ENCODE data around the gene HYAL1. TPM values are rescaled to one million over a fixed set of nuclear protein-coding genes. Genes with fewer than 3 reads are reported as not detected.

The HYAL1 gene
- total RNA-seq, 1 donor from 2014 or later: 58.2 TPM

GRCh38 chr3:50341537-50341936 is 38.2 kb upstream of the HYAL1 start:
- DNase-seq (peak; percentile 58), ATAC-seq (no peak)
- TF ChIP-seq, protein P1, sequence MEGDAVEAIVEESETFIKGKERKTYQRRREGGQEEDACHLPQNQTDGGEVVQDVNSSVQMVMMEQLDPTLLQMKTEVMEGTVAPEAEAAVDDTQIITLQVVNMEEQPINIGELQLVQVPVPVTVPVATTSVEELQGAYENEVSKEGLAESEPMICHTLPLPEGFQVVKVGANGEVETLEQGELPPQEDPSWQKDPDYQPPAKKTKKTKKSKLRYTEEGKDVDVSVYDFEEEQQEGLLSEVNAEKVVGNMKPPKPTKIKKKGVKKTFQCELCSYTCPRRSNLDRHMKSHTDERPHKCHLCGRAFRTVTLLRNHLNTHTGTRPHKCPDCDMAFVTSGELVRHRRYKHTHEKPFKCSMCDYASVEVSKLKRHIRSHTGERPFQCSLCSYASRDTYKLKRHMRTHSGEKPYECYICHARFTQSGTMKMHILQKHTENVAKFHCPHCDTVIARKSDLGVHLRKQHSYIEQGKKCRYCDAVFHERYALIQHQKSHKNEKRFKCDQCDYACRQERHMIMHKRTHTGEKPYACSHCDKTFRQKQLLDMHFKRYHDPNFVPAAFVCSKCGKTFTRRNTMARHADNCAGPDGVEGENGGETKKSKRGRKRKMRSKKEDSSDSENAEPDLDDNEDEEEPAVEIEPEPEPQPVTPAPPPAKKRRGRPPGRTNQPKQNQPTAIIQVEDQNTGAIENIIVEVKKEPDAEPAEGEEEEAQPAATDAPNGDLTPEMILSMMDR (IDR thresholded peaks at IDR 0.05): no peak
- H3K4me1 ChIP-seq: peaks cover 60% of the 10 kb centered on the region
- no peaks in the 10 kb centered on the region for H3K36me3 ChIP-seq
- peak overlapping the region; percentile 98 for H3K27ac ChIP-seq
- no peaks in the 10 kb centered on the region for H3K27me3 ChIP-seq (ENCODE audit: low read depth)
- H3K4me3 ChIP-seq: peak overlapping the region; percentile 84
- intact Hi-C loops (cut with DNase I): no loop called here
- no peaks in the 10 kb centered on the region for H3K9me3 ChIP-seq

DNA sequence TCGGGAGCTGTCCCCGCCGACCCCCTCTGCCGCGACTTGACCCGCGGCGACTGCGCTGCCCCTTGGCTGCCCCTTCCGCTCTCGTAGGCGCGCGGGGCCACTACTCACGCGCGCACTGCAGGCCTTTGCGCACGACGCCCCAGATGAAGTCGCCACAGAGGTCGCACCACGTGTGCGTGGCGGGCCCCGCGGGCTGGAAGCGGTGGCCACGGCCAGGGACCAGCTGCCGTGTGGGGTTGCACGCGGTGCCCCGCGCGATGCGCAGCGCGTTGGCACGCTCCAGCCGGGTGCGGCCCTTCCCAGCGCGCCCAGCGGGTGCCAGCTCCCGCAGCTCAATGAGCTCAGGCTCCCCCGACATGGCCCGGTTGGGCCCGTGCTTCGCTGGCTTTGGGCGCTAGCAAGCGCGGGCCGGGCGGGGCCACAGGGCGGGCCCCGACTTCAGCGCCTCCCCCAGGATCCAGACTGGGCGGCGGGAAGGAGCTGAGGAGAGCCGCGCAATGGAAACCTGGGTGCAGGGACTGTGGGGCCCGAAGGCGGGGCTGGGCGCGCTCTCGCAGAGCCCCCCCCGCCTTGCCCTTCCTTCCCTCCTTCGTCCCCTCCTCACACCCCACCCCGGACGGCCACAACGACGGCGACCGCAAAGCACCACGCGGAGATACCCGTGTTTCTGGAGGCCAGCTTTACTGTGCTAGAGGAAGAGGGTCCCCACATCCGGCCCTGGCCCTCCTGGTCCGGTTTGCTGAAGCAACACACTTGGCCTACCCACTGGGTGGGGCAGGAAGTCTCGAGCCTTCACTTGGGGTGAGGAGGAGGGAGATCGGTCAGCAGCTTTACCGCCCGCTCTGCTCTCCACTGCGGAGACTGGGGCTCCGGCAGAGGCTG is 37.3 kb upstream of the HYAL1 start, which contains the start of gene RASSF1:
TSS of gene RASSF1 (minus strand) at position 389 of the 882 bp plus-strand sequence. CDS start at position 358, 31 bp downstream.
- DNase-seq (peak; percentile 89), ATAC-seq (peak; percentile 58 to 61)
- intact Hi-C loops (cut with DNase I): no loop called here
- no peaks in the 10 kb centered on the region for H3K27me3 ChIP-seq (ENCODE audit: low read depth)
- no peaks in the 10 kb centered on the region for H3K36me3 ChIP-seq
- no peaks in the 10 kb centered on the region for H3K9me3 ChIP-seq
- TF ChIP-seq, protein P1 (IDR thresholded peaks at IDR 0.05): no peak
- peak within 1 kb of the TSS; percentile 84 for H3K4me3 ChIP-seq
- peak within 1 kb of the TSS; percentile 98 for H3K27ac ChIP-seq
- H3K4me1 ChIP-seq: peaks cover 60% of the 10 kb centered on the region

GRCh38 chr3:50340147-50340447 is 36.7 kb upstream of the HYAL1 start:
- Histone ChIP-seq H3K27me3 (ENCODE audit: low read depth) (no peaks in the 10 kb centered on the region), H3K9me3 (no peaks in the 10 kb centered on the region), H3K36me3 (no peaks in the 10 kb centered on the region), H3K4me3 (peak overlapping the region; percentile 84), H3K4me1 (peaks cover 60% of the 10 kb centered on the region), H3K27ac (peak overlapping the region; percentile 98)
- intact Hi-C loops (cut with DNase I): no loop called here
- no peak for DNase-seq
- ATAC-seq: no peak
- TF ChIP-seq, protein P1 (IDR thresholded peaks at IDR 0.05): no peak

DNA sequence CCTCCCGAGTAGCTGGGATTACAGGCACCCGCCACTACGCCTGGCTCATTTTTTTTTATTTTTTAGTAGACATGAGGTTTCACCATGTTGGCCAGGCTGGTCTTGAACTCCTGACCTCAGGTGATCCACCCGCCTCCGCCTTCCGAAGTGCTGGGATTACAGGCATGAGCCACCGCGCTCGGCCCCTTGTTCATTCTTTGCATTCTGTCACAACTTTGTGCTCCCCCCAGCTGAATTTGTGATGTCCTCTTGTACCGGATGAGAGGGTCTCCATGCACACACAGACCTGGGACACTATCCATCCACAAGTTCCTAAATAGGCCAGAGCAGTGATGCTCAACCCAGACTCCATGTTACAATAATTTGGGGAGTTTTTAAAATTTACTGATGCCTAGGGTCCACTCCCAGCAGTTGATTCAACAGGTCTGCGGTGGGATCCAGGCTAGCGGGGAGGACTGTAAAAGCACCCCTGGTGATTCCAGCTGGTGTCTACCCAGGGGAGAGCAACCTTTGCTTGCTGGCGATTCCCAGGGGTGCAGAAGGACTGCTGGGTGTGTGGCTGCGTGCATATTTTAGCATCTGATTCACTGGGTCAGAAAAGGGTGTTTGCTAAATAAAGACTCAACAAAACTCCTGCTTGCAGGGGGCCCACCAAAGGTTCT is 36.2 kb upstream of the HYAL1 start:
- ATAC-seq (no peak), DNase-seq (peak; percentile 48)
- intact Hi-C loops (cut with DNase I): no loop called here
- Histone ChIP-seq H3K4me3 (peak overlapping the region; percentile 84), H3K27ac (peak overlapping the region; percentile 98), H3K36me3 (no peaks in the 10 kb centered on the region), H3K27me3 (ENCODE audit: low read depth) (no peaks in the 10 kb centered on the region), H3K4me1 (peaks cover 63% of the 10 kb centered on the region), H3K9me3 (no peaks in the 10 kb centered on the region)
- TF ChIP-seq, protein P1 (IDR thresholded peaks at IDR 0.05): no peak

DNA sequence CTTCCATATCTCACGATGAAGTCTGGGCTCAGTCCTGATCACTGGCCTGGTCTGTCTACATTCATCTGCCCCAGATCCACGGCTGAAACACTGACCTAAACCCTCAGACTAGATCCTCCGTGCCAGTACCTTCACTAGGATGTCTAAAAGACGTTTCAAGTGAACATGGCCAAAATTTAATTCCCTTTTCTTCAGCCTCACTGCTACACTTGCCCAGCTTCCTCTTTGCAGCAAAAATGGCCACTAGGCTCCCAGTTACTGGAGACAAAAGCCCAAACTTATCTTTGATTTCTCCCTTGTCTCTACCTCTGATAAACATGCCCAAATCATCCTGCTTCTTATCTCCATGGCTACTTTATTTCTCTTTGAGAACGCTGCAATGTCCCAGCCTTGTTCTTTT is 35.6 kb upstream of the HYAL1 start:
- H3K27me3 ChIP-seq (ENCODE audit: low read depth): no peaks in the 10 kb centered on the region
- H3K4me3 ChIP-seq: peak overlapping the region; percentile 84
- H3K4me1 ChIP-seq: peaks cover 69% of the 10 kb centered on the region
- TF ChIP-seq, protein P1 (IDR thresholded peaks at IDR 0.05): no peak
- no peaks in the 10 kb centered on the region for H3K36me3 ChIP-seq
- ATAC-seq: no peak
- intact Hi-C loops (cut with DNase I): no loop called here
- H3K9me3 ChIP-seq: no peaks in the 10 kb centered on the region
- no peak for DNase-seq
- H3K27ac ChIP-seq: peak overlapping the region; percentile 98
